Spleen (tissue), 11 donors: ENCODE data around the gene CDON. TPM values are rescaled to one million over a fixed set of nuclear protein-coding genes. Genes with fewer than 3 reads are reported as not detected.

Experiments used
- DNase-seq: peaks from one replicate; pipeline ENCODE4 v3.0.0-alpha.2; 2020
- H3K27ac ChIP-seq, 8 donors: fragments of 200-600 bp; sonication (generic) in 7 of 8; 1 replicate in 4 of 8; 2 replicates in 4 of 8; pipeline versions ENCODE4 v1.5.0 to v1.8.0; 2016 to 2021; ENCODE audit warnings: inconsistent platforms in 4 of 8, mild to moderate bottlenecking in 4 of 8, moderate library complexity in 1 of 8
- H3K27me3 ChIP-seq, 7 donors: fragments of 200-600 bp; sonication (generic) in 6 of 7; replicated peaks in 1 of 7; 1 replicate in 4 of 7; 2 replicates in 3 of 7; pipeline versions ENCODE4 v1.5.0 to v1.8.0; 2016 to 2021; ENCODE audit warnings: inconsistent platforms in 3 of 7, mild to moderate bottlenecking in 1 of 7
- H3K36me3 ChIP-seq, 6 donors: fragments of 200-600 bp; sonication (generic) in 5 of 6; 1 replicate in 4 of 6; 2 replicates in 2 of 6; pipeline versions ENCODE4 v1.5.0 to v1.8.0; 2016 to 2021; ENCODE audit warnings: inconsistent platforms in 2 of 6
- H3K4me1 ChIP-seq, 6 donors: fragments of 200-600 bp; sonication (generic) in 5 of 6; 1 replicate in 3 of 6; 2 replicates in 3 of 6; pipeline versions ENCODE4 v1.5.0 to v1.8.0; 2016 to 2021; ENCODE audit warnings: inconsistent platforms in 3 of 6
- H3K4me3 ChIP-seq, 8 donors: fragments of 200-600 bp; sonication (generic) in 7 of 8; 1 replicate in 4 of 8; 2 replicates in 4 of 8; pipeline versions ENCODE4 v1.5.0 to v1.8.0; 2016 to 2021; ENCODE audit warnings: inconsistent platforms in 4 of 8, mild to moderate bottlenecking in 4 of 8, moderate library complexity in 2 of 8
- H3K9me3 ChIP-seq, 8 donors: fragments of 200-600 bp; sonication (generic) in 7 of 8; 1 replicate in 4 of 8; 2 replicates in 4 of 8; pipeline versions ENCODE4 v1.5.0 to v1.8.0; 2016 to 2021; ENCODE audit warnings: inconsistent platforms in 4 of 8
- CTCF ChIP-seq, 11 experiments: fragments of 200-600 bp in 7 of 11; fragments of 450-650 bp in 4 of 11; sonication (generic) in 4 of 11; IDR thresholded peaks in 8 of 11; conservative IDR thresholded peaks in 3 of 11; 1 replicate in 7 of 11; 2 replicates in 4 of 11; pipeline versions ENCODE4 v1.4.0 to v1.8.0; 2016 to 2021; ENCODE audit warnings: antibody characterized with exemption in 11 of 11, inconsistent platforms in 4 of 11, mild to moderate bottlenecking in 1 of 11
- POLR2A ChIP-seq, 3 donors: fragments of 450-650 bp; IDR thresholded peaks; one replicate each; pipeline ENCODE4 v1.5.1; 2017; ENCODE audit warnings: antibody characterized with exemption in 3 of 3, mild to moderate bottlenecking in 1 of 3
- POLR2AphosphoS5 ChIP-seq, 3 donors: sonication (generic); formaldehyde crosslinking; IDR thresholded peaks; one replicate each; pipeline ENCODE4 v1.5.1; 2017; ENCODE audit warnings: antibody characterized with exemption in 3 of 3
- WGBS, 5 donors: extraction: QIAGEN DNeasy Blood & Tissue Kit in 3 of 5; methylation state at CpG; one replicate each; pipeline versions ENCODE4 v1.1.5 to v1.1.7; 2013 to 2018; 5-methylcytosine and 5-hydroxymethylcytosine counted together
- intact Hi-C: fragments of 100-400 bp; cut with DNase I; formaldehyde crosslinking; loops from one replicate; pipeline ENCODE4 v1.15.0; 2023; ENCODE audit warnings: low total_unique reads
- polyA plus RNA-seq, 3 donors: library from polyadenylated mRNA; stranded (reverse); fragments of 200-250 nt; gene quantifications; one replicate each; pipeline ENCODE4 v1.2.1, GENCODE V29; 2013
- total RNA-seq, 7 donors: library from RNA; depleted of rRNA in 3 of 7; stranded (reverse); fragments of >200 nt in 3 of 7; fragmentation: NEBNext Ultra II Directional in 4 of 7; extraction: Animal tissue kit (Norgen Biotek cat#: 25700) in 4 of 7; gene quantifications; one replicate each; pipeline versions ENCODE4 v1.1.0 to v1.2.1, GENCODE V29; 2016 to 2021
- donor health status: healthy with polysubstance abuse.
- donor health status: DM: no; HTN: no; CAD: no; lungs with moderate emphysema.
- donor health status: DM: no; HTN: no; CAD: no.
- donor health status: Bipolar disorder and iron deficiency.
- donor health status: healthy.
- donor health status: DM: no; HTN: no; CAD: no.
- donor health status: DM: yes; HTN: yes; CAD: no.

Gene CDON
- total and polyA plus RNA-seq, 10 donors, result 0.30 to 5.3 (median 2.3) TPM

- TF ChIP-seq CTCF (IDR thresholded peaks at IDR 0.05 in 8 of 11, conservative IDR thresholded peaks at IDR 0.05 in 3 of 11) (no peak), POLR2AphosphoS5 (IDR thresholded peaks at IDR 0.05) (no peak), POLR2A (IDR thresholded peaks at IDR 0.05) (no peak)
- H3K27ac ChIP-seq, result no peak overlapping the region
- no peak for DNase-seq
- intact Hi-C loops, result no loop called here
- WGBS, 5 donors, result 72 to 86% (median 78%) methylated on average over 8 of the region's 8 CpGs
- H3K27me3 ChIP-seq, result peaks cover 0 to 53% (median 5%) of the 10 kb centered on the region in 7 donors
- no peak overlapping the region for H3K4me3 ChIP-seq
- no peaks in the 10 kb centered on the region for H3K36me3 ChIP-seq
- no peaks in the 10 kb centered on the region for H3K9me3 ChIP-seq
- H3K4me1 ChIP-seq, result no peaks in the 10 kb centered on the region
These were observed 152.3 kb downstream of the CDON start for GRCh38 chr11:125910226-125910849.

Other genes starting within 250 kb of the CDON start
- not detected for gene PATE4, start 229.6 kb downstream of the CDON start, total RNA-seq
- not detected for gene PATE4, start 229.6 kb downstream of the CDON start, polyA plus RNA-seq
- gene HYLS1, start 175.2 kb downstream of the CDON start, total RNA-seq, result 1 to 10 TPM; 3.0 to 7.7 (median 4.4) TPM
- gene HYLS1, start 175.2 kb downstream of the CDON start, polyA plus RNA-seq, result 1 to 10 TPM; 4.0 to 4.6 (median 4.2) TPM
- 10 to 100 TPM in 5 of 7 donors, 1 to 10 TPM in 2; 7.7 to 12.7 (median 11.9) TPM for gene PUS3, start 159.7 kb downstream of the CDON start, total RNA-seq
- 10 to 100 TPM in 2 of 3 donors, 1 to 10 TPM in 1; 8.9 to 11.4 (median 10.8) TPM for gene PUS3, start 159.7 kb downstream of the CDON start, polyA plus RNA-seq
- 1 to 10 TPM in 2 of 7 donors, under 1 TPM in 3, not detected in 2; 0.33 to 1.8 (median 0.85) TPM for gene DDX25, start 158.4 kb downstream of the CDON start, total RNA-seq
- gene DDX25, start 158.4 kb downstream of the CDON start, polyA plus RNA-seq, result under 1 TPM; 0.11 to 0.24 (median 0.22) TPM
- 1 to 10 TPM in 6 of 7 donors, not detected in 1; 1.8 to 7.1 (median 3.0) TPM for gene VSIG10L2, start 116.8 kb downstream of the CDON start, total RNA-seq
- 1 to 10 TPM; 1.2 to 3.6 (median 3.1) TPM for gene VSIG10L2, start 116.8 kb downstream of the CDON start, polyA plus RNA-seq
- gene RPUSD4, start 148.8 kb upstream of the CDON start, total RNA-seq, result 10 to 100 TPM; 20.6 to 26.7 (median 22.3) TPM
- gene RPUSD4, start 148.8 kb upstream of the CDON start, polyA plus RNA-seq, result 10 to 100 TPM; 14.5 to 15.5 (median 15.4) TPM
- gene FAM118B, start 148.9 kb upstream of the CDON start, total RNA-seq, result 10 to 100 TPM; 15.3 to 32.3 (median 21.0) TPM
- gene FAM118B, start 148.9 kb upstream of the CDON start, polyA plus RNA-seq, result 10 to 100 TPM in 1 of 3 donors, 1 to 10 TPM in 2; 5.5 to 11.1 (median 6.5) TPM
- 100 to 1,000 TPM; 103 to 130 (median 117) TPM for gene SRPRA, start 206.0 kb upstream of the CDON start, total RNA-seq
- 10 to 100 TPM; 30.9 to 35.3 (median 32.0) TPM for gene SRPRA, start 206.0 kb upstream of the CDON start, polyA plus RNA-seq
- gene FOXRED1, start 206.3 kb upstream of the CDON start, total RNA-seq, result 10 to 100 TPM; 26.1 to 48.1 (median 32.0) TPM
- 10 to 100 TPM; 20.5 to 31.6 (median 23.3) TPM for gene FOXRED1, start 206.3 kb upstream of the CDON start, polyA plus RNA-seq
- 10 to 100 TPM; 15.4 to 23.5 (median 18.5) TPM for gene TIRAP, start 220.2 kb upstream of the CDON start, total RNA-seq
- 1 to 10 TPM; 2.6 to 7.3 (median 3.0) TPM for gene TIRAP, start 220.2 kb upstream of the CDON start, polyA plus RNA-seq
- gene DCPS, start 241.2 kb upstream of the CDON start, total RNA-seq, result 10 to 100 TPM; 17.4 to 30.8 (median 21.1) TPM
- 10 to 100 TPM; 23.9 to 35.2 (median 30.4) TPM for gene DCPS, start 241.2 kb upstream of the CDON start, polyA plus RNA-seq